ENCODE data around the gene INSIG2.

The INSIG2 gene

DNA sequence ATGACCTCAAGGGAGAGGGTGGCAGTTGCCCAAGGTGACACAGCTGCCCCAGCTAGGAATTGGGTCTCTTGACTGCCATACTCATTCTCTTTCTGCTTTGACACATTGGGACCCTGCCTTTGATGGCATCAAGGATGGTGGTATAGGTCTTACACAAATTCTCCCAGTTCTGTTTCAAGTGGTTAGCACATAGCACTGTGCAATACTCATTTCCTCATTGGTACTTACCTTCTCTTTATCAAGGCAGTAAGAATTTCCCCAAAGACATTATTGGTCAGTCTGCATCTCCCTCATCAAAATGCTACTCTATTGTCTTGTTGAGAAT is 38.5 kb upstream of the INSIG2 start:
- no peaks in the 10 kb centered on the region for H3K9me3 ChIP-seq (ENCODE audit: control insufficient read depth in 1 of 2, low read length in 2 of 2)
- no peak overlapping the region for H3K4me3 ChIP-seq (ENCODE audit: low read depth in 1 of 2, low read length in 2 of 2)
- H3K9ac ChIP-seq (ENCODE audit: low read depth in 1 of 2, low read length in 2 of 2), result no peak overlapping the region
- peaks cover 0 to 6% of the 10 kb centered on the region in 2 donors for H3K27me3 ChIP-seq (ENCODE audit: control insufficient read depth in 1 of 2, insufficient read depth in 2 of 2, low read length in 2 of 2)
- peaks cover 0 to 8% of the 10 kb centered on the region in 2 donors for H3K4me1 ChIP-seq (ENCODE audit: control insufficient read depth in 1 of 2, insufficient read depth in 2 of 2, low read length in 2 of 2)
- H3K36me3 ChIP-seq (ENCODE audit: control insufficient read depth in 1 of 2, insufficient read depth in 2 of 2, low read length in 2 of 2), result no peaks in the 10 kb centered on the region
- no peak overlapping the region for H3K27ac ChIP-seq (ENCODE audit: low read depth, low read length)

DNA sequence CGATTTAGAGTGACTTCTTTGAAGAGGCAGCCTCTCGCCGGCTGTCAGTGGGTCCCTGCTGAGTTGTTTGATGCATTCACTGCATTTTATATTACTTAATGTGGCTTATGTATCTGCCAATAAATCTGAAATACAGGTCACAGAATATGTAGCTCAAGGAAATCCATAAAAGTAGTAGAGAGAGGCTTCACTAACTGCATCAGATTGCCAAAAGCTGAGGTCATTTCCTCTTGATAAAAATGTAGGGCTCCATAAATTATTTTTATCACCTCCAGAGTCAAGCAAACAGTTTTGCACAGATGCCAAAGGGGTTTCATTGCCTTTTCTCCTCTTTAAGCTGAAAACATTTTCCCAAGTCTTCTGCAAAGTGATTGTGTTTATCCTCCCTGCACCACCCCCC is 37.9 kb upstream of the INSIG2 start:
- H3K9ac ChIP-seq (ENCODE audit: low read depth in 1 of 2, low read length in 2 of 2), result no peak overlapping the region
- no peaks in the 10 kb centered on the region for H3K9me3 ChIP-seq (ENCODE audit: control insufficient read depth in 1 of 2, low read length in 2 of 2)
- no peak overlapping the region for H3K27ac ChIP-seq (ENCODE audit: low read depth, low read length)
- H3K4me1 ChIP-seq (ENCODE audit: control insufficient read depth in 1 of 2, insufficient read depth in 2 of 2, low read length in 2 of 2), result peaks cover 0 to 8% of the 10 kb centered on the region in 2 donors
- H3K4me3 ChIP-seq (ENCODE audit: low read depth in 1 of 2, low read length in 2 of 2), result no peak overlapping the region
- peaks cover 0 to 6% of the 10 kb centered on the region in 2 donors for H3K27me3 ChIP-seq (ENCODE audit: control insufficient read depth in 1 of 2, insufficient read depth in 2 of 2, low read length in 2 of 2)
- H3K36me3 ChIP-seq (ENCODE audit: control insufficient read depth in 1 of 2, insufficient read depth in 2 of 2, low read length in 2 of 2), result no peaks in the 10 kb centered on the region

DNA sequence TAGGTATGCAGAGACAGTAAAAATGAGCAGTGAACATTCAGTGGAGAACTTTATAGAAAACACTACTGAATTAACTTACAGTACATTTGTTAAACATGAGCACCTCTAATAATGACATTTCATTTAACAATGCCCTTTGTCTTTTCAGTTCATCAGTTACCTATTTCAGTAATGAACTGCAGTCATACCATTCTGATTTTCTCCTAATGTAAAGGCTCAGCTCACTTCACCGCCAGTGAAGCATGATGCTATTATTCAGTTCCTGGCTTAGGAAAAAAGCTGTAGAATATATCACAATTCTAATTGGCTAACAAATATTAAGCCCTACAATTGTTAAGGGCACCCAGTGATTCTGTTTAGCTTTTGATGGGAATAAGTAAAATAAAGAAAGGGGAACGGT is 37.3 kb upstream of the INSIG2 start:
- Histone ChIP-seq H3K27me3 (ENCODE audit: control insufficient read depth in 1 of 2, insufficient read depth in 2 of 2, low read length in 2 of 2) (peaks cover 0 to 6% of the 10 kb centered on the region in 2 donors), H3K4me3 (ENCODE audit: low read depth in 1 of 2, low read length in 2 of 2) (no peak overlapping the region), H3K27ac (ENCODE audit: low read depth, low read length) (no peak overlapping the region), H3K36me3 (ENCODE audit: control insufficient read depth in 1 of 2, insufficient read depth in 2 of 2, low read length in 2 of 2) (no peaks in the 10 kb centered on the region), H3K9me3 (ENCODE audit: control insufficient read depth in 1 of 2, low read length in 2 of 2) (no peaks in the 10 kb centered on the region), H3K9ac (ENCODE audit: low read depth in 1 of 2, low read length in 2 of 2) (no peak overlapping the region), H3K4me1 (ENCODE audit: control insufficient read depth in 1 of 2, insufficient read depth in 2 of 2, low read length in 2 of 2) (peaks cover 0 to 11% of the 10 kb centered on the region in 2 donors)

DNA sequence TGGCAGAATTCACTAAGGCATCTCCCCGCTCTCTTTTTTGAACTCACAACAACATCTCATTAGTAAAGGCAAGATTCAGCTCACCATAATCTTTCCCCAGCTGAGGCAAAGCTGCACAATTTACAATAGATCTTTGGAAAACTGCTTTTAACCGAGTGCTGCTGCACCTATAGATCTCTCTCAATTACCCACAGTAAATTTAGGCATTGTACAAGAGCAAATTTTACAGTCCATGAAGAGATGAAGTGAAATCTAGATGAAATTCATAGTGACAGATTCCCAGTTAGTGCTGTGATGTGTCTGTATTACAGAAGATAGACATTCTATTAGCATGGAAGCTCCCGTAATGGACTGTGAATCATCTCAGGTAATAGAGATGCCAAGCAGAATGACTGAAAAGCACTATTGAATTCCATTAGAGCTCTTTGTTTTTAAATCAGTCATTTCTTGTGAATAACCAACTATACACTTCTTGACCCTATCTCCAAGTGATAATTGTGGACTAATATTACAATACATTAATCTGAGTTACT is 36.4 kb upstream of the INSIG2 start:
- Histone ChIP-seq H3K4me1 (ENCODE audit: control insufficient read depth in 1 of 2, insufficient read depth in 2 of 2, low read length in 2 of 2) (peaks cover 0 to 9% of the 10 kb centered on the region in 2 donors), H3K4me3 (ENCODE audit: low read depth in 1 of 2, low read length in 2 of 2) (no peak overlapping the region), H3K36me3 (ENCODE audit: control insufficient read depth in 1 of 2, insufficient read depth in 2 of 2, low read length in 2 of 2) (no peaks in the 10 kb centered on the region), H3K9me3 (ENCODE audit: control insufficient read depth in 1 of 2, low read length in 2 of 2) (no peaks in the 10 kb centered on the region), H3K27ac (ENCODE audit: low read depth, low read length) (no peak overlapping the region), H3K9ac (ENCODE audit: low read depth in 1 of 2, low read length in 2 of 2) (no peak overlapping the region), H3K27me3 (ENCODE audit: control insufficient read depth in 1 of 2, insufficient read depth in 2 of 2, low read length in 2 of 2) (peaks cover 0 to 6% of the 10 kb centered on the region in 2 donors)

- Histone ChIP-seq H3K27ac (ENCODE audit: low read depth, low read length) (no peak overlapping the region), H3K9ac (ENCODE audit: low read depth in 1 of 2, low read length in 2 of 2) (no peak overlapping the region), H3K4me1 (ENCODE audit: control insufficient read depth in 1 of 2, insufficient read depth in 2 of 2, low read length in 2 of 2) (peaks cover 0 to 4% of the 10 kb centered on the region in 2 donors), H3K4me3 (ENCODE audit: low read depth in 1 of 2, low read length in 2 of 2) (no peak overlapping the region), H3K9me3 (ENCODE audit: control insufficient read depth in 1 of 2, low read length in 2 of 2) (no peaks in the 10 kb centered on the region), H3K27me3 (ENCODE audit: control insufficient read depth in 1 of 2, insufficient read depth in 2 of 2, low read length in 2 of 2) (peaks cover 0 to 5% of the 10 kb centered on the region in 2 donors), H3K36me3 (ENCODE audit: control insufficient read depth in 1 of 2, insufficient read depth in 2 of 2, low read length in 2 of 2) (no peaks in the 10 kb centered on the region)
Observed at GRCh38 chr2:118052474-118052873, 35.8 kb upstream of the INSIG2 start.

DNA sequence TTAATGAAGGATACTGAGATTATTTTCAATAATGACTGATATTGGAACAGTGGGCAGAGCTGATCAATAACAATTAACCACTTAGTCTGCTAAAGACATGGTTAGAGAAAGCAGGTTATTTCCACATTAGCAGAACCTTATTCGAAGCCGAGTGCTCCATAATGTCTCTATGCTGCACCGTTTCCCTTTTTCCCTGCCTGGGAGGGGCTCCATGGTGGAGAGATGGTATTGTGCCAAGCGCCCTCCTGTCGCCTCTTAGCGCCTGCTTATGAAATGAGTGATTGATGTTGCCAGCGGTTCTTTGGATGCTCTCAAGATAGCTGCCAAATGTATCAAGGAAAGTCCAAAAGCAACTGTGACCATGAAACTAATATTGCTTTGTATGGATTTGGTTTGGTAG is 34.6 kb upstream of the INSIG2 start:
- Histone ChIP-seq H3K4me3 (ENCODE audit: low read depth in 1 of 2, low read length in 2 of 2) (no peak overlapping the region), H3K9me3 (ENCODE audit: control insufficient read depth in 1 of 2, low read length in 2 of 2) (no peaks in the 10 kb centered on the region), H3K27ac (ENCODE audit: low read depth, low read length) (no peak overlapping the region), H3K4me1 (ENCODE audit: control insufficient read depth in 1 of 2, insufficient read depth in 2 of 2, low read length in 2 of 2) (peaks cover 0 to 3% of the 10 kb centered on the region in 2 donors), H3K36me3 (ENCODE audit: control insufficient read depth in 1 of 2, insufficient read depth in 2 of 2, low read length in 2 of 2) (no peaks in the 10 kb centered on the region), H3K27me3 (ENCODE audit: control insufficient read depth in 1 of 2, insufficient read depth in 2 of 2, low read length in 2 of 2) (no peaks in the 10 kb centered on the region), H3K9ac (ENCODE audit: low read depth in 1 of 2, low read length in 2 of 2) (no peak overlapping the region)

GRCh38 chr2:118054213-118055008 is 33.9 kb upstream of the INSIG2 start:
- Histone ChIP-seq H3K4me1 (ENCODE audit: control insufficient read depth in 1 of 2, insufficient read depth in 2 of 2, low read length in 2 of 2) (peaks cover 0 to 3% of the 10 kb centered on the region in 2 donors), H3K9ac (ENCODE audit: low read depth in 1 of 2, low read length in 2 of 2) (no peak overlapping the region), H3K36me3 (ENCODE audit: control insufficient read depth in 1 of 2, insufficient read depth in 2 of 2, low read length in 2 of 2) (no peaks in the 10 kb centered on the region), H3K9me3 (ENCODE audit: control insufficient read depth in 1 of 2, low read length in 2 of 2) (no peaks in the 10 kb centered on the region), H3K27ac (ENCODE audit: low read depth, low read length) (no peak overlapping the region), H3K27me3 (ENCODE audit: control insufficient read depth in 1 of 2, insufficient read depth in 2 of 2, low read length in 2 of 2) (no peaks in the 10 kb centered on the region), H3K4me3 (ENCODE audit: low read depth in 1 of 2, low read length in 2 of 2) (no peak overlapping the region)

DNA sequence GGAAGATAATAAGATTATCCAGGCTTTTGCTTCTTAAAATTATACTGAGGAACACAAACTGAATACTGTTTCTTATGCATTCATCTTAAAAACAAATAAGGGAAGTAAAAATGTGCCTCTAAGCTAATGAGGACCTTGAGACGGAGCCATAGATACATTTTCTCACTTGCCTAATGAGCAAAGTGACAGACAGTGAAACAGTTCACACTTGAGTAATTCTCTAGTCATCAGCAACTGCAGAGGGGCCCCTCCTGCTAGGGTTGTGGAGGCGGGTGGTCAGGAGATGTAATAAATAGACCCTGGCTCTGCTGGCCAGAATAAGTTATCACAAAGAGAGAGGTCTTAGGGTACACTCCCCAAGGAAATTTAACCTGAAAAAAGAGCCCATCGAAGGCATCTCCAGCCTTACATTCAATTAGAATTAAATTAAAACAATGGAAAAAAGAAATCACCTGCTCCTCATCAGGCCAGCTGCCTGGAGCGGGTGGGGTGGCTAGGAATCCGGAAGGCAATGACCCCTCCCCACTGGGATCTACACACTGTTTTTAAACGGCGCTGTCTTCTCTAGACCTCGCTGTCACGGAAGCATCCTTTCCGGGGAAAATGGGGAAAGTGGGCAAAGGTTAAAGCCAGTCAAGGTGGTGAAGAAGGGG is 32.6 kb upstream of the INSIG2 start:
- H3K4me3 ChIP-seq (ENCODE audit: low read depth in 1 of 2, low read length in 2 of 2), result no peak overlapping the region
- H3K9me3 ChIP-seq (ENCODE audit: control insufficient read depth in 1 of 2, low read length in 2 of 2), result no peaks in the 10 kb centered on the region
- H3K36me3 ChIP-seq (ENCODE audit: control insufficient read depth in 1 of 2, insufficient read depth in 2 of 2, low read length in 2 of 2), result no peaks in the 10 kb centered on the region
- peaks cover 0 to 6% of the 10 kb centered on the region in 2 donors for H3K4me1 ChIP-seq (ENCODE audit: control insufficient read depth in 1 of 2, insufficient read depth in 2 of 2, low read length in 2 of 2)
- H3K27ac ChIP-seq (ENCODE audit: low read depth, low read length), result no peak overlapping the region
- no peaks in the 10 kb centered on the region for H3K27me3 ChIP-seq (ENCODE audit: control insufficient read depth in 1 of 2, insufficient read depth in 2 of 2, low read length in 2 of 2)
- H3K9ac ChIP-seq (ENCODE audit: low read depth in 1 of 2, low read length in 2 of 2), result no peak overlapping the region

- Histone ChIP-seq H3K9me3 (ENCODE audit: control insufficient read depth in 1 of 2, low read length in 2 of 2) (no peaks in the 10 kb centered on the region), H3K27me3 (ENCODE audit: control insufficient read depth in 1 of 2, insufficient read depth in 2 of 2, low read length in 2 of 2) (no peaks in the 10 kb centered on the region), H3K36me3 (ENCODE audit: control insufficient read depth in 1 of 2, insufficient read depth in 2 of 2, low read length in 2 of 2) (no peaks in the 10 kb centered on the region), H3K4me1 (ENCODE audit: control insufficient read depth in 1 of 2, insufficient read depth in 2 of 2, low read length in 2 of 2) (peaks cover 0 to 6% of the 10 kb centered on the region in 2 donors), H3K27ac (ENCODE audit: low read depth, low read length) (no peak overlapping the region), H3K4me3 (ENCODE audit: low read depth in 1 of 2, low read length in 2 of 2) (no peak overlapping the region), H3K9ac (ENCODE audit: low read depth in 1 of 2, low read length in 2 of 2) (no peak overlapping the region)
Observed at GRCh38 chr2:118056165-118056534, 32.1 kb upstream of the INSIG2 start.

GRCh38 chr2:118056801-118057200 is 31.5 kb upstream of the INSIG2 start:
- H3K9ac ChIP-seq (ENCODE audit: low read depth in 1 of 2, low read length in 2 of 2), result no peak overlapping the region
- H3K27ac ChIP-seq (ENCODE audit: low read depth, low read length), result no peak overlapping the region
- no peak overlapping the region for H3K4me3 ChIP-seq (ENCODE audit: low read depth in 1 of 2, low read length in 2 of 2)
- peaks cover 0 to 6% of the 10 kb centered on the region in 2 donors for H3K4me1 ChIP-seq (ENCODE audit: control insufficient read depth in 1 of 2, insufficient read depth in 2 of 2, low read length in 2 of 2)
- H3K9me3 ChIP-seq (ENCODE audit: control insufficient read depth in 1 of 2, low read length in 2 of 2), result no peaks in the 10 kb centered on the region
- H3K27me3 ChIP-seq (ENCODE audit: control insufficient read depth in 1 of 2, insufficient read depth in 2 of 2, low read length in 2 of 2), result no peaks in the 10 kb centered on the region
- no peaks in the 10 kb centered on the region for H3K36me3 ChIP-seq (ENCODE audit: control insufficient read depth in 1 of 2, insufficient read depth in 2 of 2, low read length in 2 of 2)

All from duodenal mucosa (tissue), 2 donors.